CD4-positive, CD25-positive, alpha-beta regulatory T cell (primary cell): ENCODE results near the gene LCMT2. TPM values are rescaled to one million over a fixed set of nuclear protein-coding genes. Genes with fewer than 3 reads are reported as not detected.

Experiments
- ATAC-seq, 2 donors: fragments of 150-1000 bp; cut with Tn5 transposase; one replicate each; pipeline ENCODE4 v1.10.0; 2021; ENCODE audit warnings: low read depth in 2 of 2, moderate number of reproducible peaks in 2 of 2, moderate library complexity in 1 of 2
- DNase-seq, 3 donors: peaks; one replicate each; pipeline versions ENCODE4 v3.0.0 to v3.0.0-alpha.2; 2012 to 2022; ENCODE audit warnings: mixed read lengths in 1 of 3
- H3K27ac ChIP-seq: one replicate; pipeline ENCODE4 v1.7.0; 2013; ENCODE audit warnings: mild to moderate bottlenecking, low read length; ENCODE audit not compliant: insufficient read depth, poor library complexity, severe bottlenecking
- H3K27me3 ChIP-seq: one replicate; pipeline ENCODE4 v1.7.0; 2013; ENCODE audit warnings: low read length; ENCODE audit not compliant: control insufficient read depth, insufficient read depth
- H3K36me3 ChIP-seq: one replicate; pipeline ENCODE4 v1.7.0; 2013; ENCODE audit warnings: mild to moderate bottlenecking, low read length, moderate library complexity; ENCODE audit not compliant: control insufficient read depth, insufficient read depth
- H3K4me1 ChIP-seq: 2 replicates; pipeline ENCODE4 v1.7.0; 2013; ENCODE audit warnings: mild to moderate bottlenecking, low read length; ENCODE audit not compliant: insufficient read depth, control insufficient read depth, poor library complexity, severe bottlenecking
- H3K4me3 ChIP-seq: one replicate; pipeline ENCODE4 v1.7.0; 2013; ENCODE audit warnings: low read depth, mild to moderate bottlenecking, low read length, moderate library complexity
- H3K9me3 ChIP-seq, 2 experiments: 1 replicate in 1 of 2; 2 replicates in 1 of 2; pipeline ENCODE4 v1.7.0; 2013; ENCODE audit warnings: low read length in 2 of 2, mild to moderate bottlenecking in 1 of 2, moderate library complexity in 1 of 2; ENCODE audit not compliant: control insufficient read depth in 2 of 2
- H3K27ac Mint-ChIP-seq, 3 donors: one replicate each; pipeline ENCODE4 v1.8.0; 2020 to 2022; ENCODE audit warnings: mild to moderate bottlenecking in 3 of 3, mixed read lengths in 3 of 3, moderate library complexity in 2 of 3
- H3K27me3 Mint-ChIP-seq: one replicate; pipeline ENCODE4 v1.8.0; 2022; ENCODE audit warnings: mild to moderate bottlenecking, mixed read lengths
- H3K36me3 Mint-ChIP-seq: one replicate; pipeline ENCODE4 v1.8.0; 2020; ENCODE audit warnings: mixed read lengths
- H3K4me1 Mint-ChIP-seq, 4 donors: one replicate each; pipeline ENCODE4 v1.8.0; 2020 to 2022; ENCODE audit warnings: mixed read lengths in 4 of 4, mild to moderate bottlenecking in 1 of 4
- H3K4me3 Mint-ChIP-seq, 4 donors: one replicate each; pipeline ENCODE4 v1.8.0; 2020 to 2022; ENCODE audit warnings: mild to moderate bottlenecking in 4 of 4, mixed read lengths in 4 of 4, moderate library complexity in 3 of 4
- H3K9me3 Mint-ChIP-seq, 7 donors: one replicate each; pipeline ENCODE4 v1.8.0; 2020 to 2022; ENCODE audit warnings: mixed read lengths in 7 of 7, mild to moderate bottlenecking in 3 of 7, moderate library complexity in 2 of 7
- polyA plus RNA-seq, 4 donors: library from polyadenylated mRNA; unstranded; fragments of 300-500 nt; fragmentation: Illumina TruSeq; gene quantifications; one replicate each; pipeline ENCODE4 v1.2.3, GENCODE V29; 2021
- total RNA-seq: library from RNA; stranded (reverse); gene quantifications from one replicate; pipeline ENCODE4 v1.2.3, GENCODE V29; 2022

Gene LCMT2
- total and polyA plus RNA-seq, 5 donors from 2014 or later: 2.9 to 9.9 (median 4.0) TPM

- H3K4me1 ChIP-seq: peaks cover 18% of the 10 kb centered on the region
- Mint-ChIP-seq H3K27ac (no peak overlapping the region), H3K4me3 (peak overlapping the region in 2 of 4 donors; percentile 32 to 43), H3K9me3 (no peaks in the 10 kb centered on the region), H3K4me1 (peaks cover 20 to 34% (median 23%) of the 10 kb centered on the region in 4 donors), H3K36me3 (no peaks in the 10 kb centered on the region), H3K27me3 (peaks cover 6% of the 10 kb centered on the region)
- no peaks in the 10 kb centered on the region for H3K9me3 ChIP-seq
- no peak overlapping the region for H3K4me3 ChIP-seq
- no peaks in the 10 kb centered on the region for H3K27me3 ChIP-seq
- peaks cover 3% of the 10 kb centered on the region for H3K36me3 ChIP-seq
- no peak for DNase-seq
- H3K27ac ChIP-seq: no peak overlapping the region
- no peak for ATAC-seq
These were observed 5.2 kb downstream of the LCMT2 start for GRCh38 chr15:43325039-43325684.

GRCh38 chr15:43318990-43319771, 11.2 kb downstream of the LCMT2 start:
- peaks cover 0 to 2% (median 0%) of the 10 kb centered on the region in 4 donors for H3K4me1 Mint-ChIP-seq
- Histone ChIP-seq H3K9me3 (no peaks in the 10 kb centered on the region), H3K36me3 (no peaks in the 10 kb centered on the region), H3K4me1 (no peaks in the 10 kb centered on the region), H3K27ac (no peak overlapping the region), H3K4me3 (no peak overlapping the region), H3K27me3 (peaks cover 17% of the 10 kb centered on the region)
- H3K27me3 Mint-ChIP-seq: peaks cover 29% of the 10 kb centered on the region
- no peak overlapping the region for H3K4me3 Mint-ChIP-seq
- no peaks in the 10 kb centered on the region for H3K36me3 Mint-ChIP-seq
- H3K9me3 Mint-ChIP-seq: no peaks in the 10 kb centered on the region
- ATAC-seq: no peak
- peak overlapping the region in 1 of 3 donors; percentile 38 for H3K27ac Mint-ChIP-seq
- no peak for DNase-seq

- no peaks in the 10 kb centered on the region for H3K9me3 Mint-ChIP-seq
- no peak for DNase-seq
These were observed 12.7 kb downstream of the LCMT2 start for GRCh38 chr15:43317566-43318184.

GRCh38 chr15:43316971-43317346, 13.4 kb downstream of the LCMT2 start:
- H3K9me3 Mint-ChIP-seq: no peaks in the 10 kb centered on the region
- Histone ChIP-seq H3K4me1 (no peaks in the 10 kb centered on the region), H3K36me3 (no peaks in the 10 kb centered on the region), H3K9me3 (no peaks in the 10 kb centered on the region), H3K4me3 (no peak overlapping the region), H3K27me3 (peaks cover 17% of the 10 kb centered on the region), H3K27ac (no peak overlapping the region)
- no peaks in the 10 kb centered on the region for H3K4me1 Mint-ChIP-seq
- no peak for DNase-seq
- H3K27me3 Mint-ChIP-seq: peaks cover 44% of the 10 kb centered on the region
- no peak for ATAC-seq
- H3K4me3 Mint-ChIP-seq: no peak overlapping the region
- H3K27ac Mint-ChIP-seq: no peak overlapping the region
- no peaks in the 10 kb centered on the region for H3K36me3 Mint-ChIP-seq

More at GRCh38 chr15:43317566-43318184, 12.7 kb downstream of the LCMT2 start:
- Histone ChIP-seq H3K9me3 (no peaks in the 10 kb centered on the region), H3K27ac (no peak overlapping the region), H3K4me3 (no peak overlapping the region), H3K36me3 (no peaks in the 10 kb centered on the region), H3K4me1 (no peaks in the 10 kb centered on the region), H3K27me3 (peaks cover 17% of the 10 kb centered on the region)
- Mint-ChIP-seq H3K4me1 (no peaks in the 10 kb centered on the region), H3K27ac (no peak overlapping the region), H3K4me3 (no peak overlapping the region), H3K27me3 (peaks cover 38% of the 10 kb centered on the region), H3K36me3 (no peaks in the 10 kb centered on the region)
- ATAC-seq: no peak

GRCh38 chr15:43316016-43316970, 14.1 kb downstream of the LCMT2 start:
- Histone ChIP-seq H3K36me3 (no peaks in the 10 kb centered on the region), H3K4me1 (no peaks in the 10 kb centered on the region)
- H3K36me3 Mint-ChIP-seq: no peaks in the 10 kb centered on the region

GRCh38 chr15:43314171-43314570, 16.2 kb downstream of the LCMT2 start:
- no peaks in the 10 kb centered on the region for H3K9me3 Mint-ChIP-seq
- peaks cover 49% of the 10 kb centered on the region for H3K27me3 Mint-ChIP-seq
- no peak overlapping the region for H3K4me3 Mint-ChIP-seq

More at GRCh38 chr15:43316016-43316970, 14.1 kb downstream of the LCMT2 start:
- ATAC-seq: no peak
- Histone ChIP-seq H3K27ac (no peak overlapping the region), H3K27me3 (peaks cover 19% of the 10 kb centered on the region), H3K9me3 (no peaks in the 10 kb centered on the region), H3K4me3 (no peak overlapping the region)
- no peak overlapping the region for H3K4me3 Mint-ChIP-seq
- no peak for DNase-seq
- no peaks in the 10 kb centered on the region for H3K4me1 Mint-ChIP-seq
- no peak overlapping the region for H3K27ac Mint-ChIP-seq
- H3K9me3 Mint-ChIP-seq: no peaks in the 10 kb centered on the region
- H3K27me3 Mint-ChIP-seq: peaks cover 49% of the 10 kb centered on the region

GRCh38 chr15:43312378-43312777, 18.0 kb downstream of the LCMT2 start:
- H3K9me3 ChIP-seq: no peaks in the 10 kb centered on the region
- ATAC-seq: no peak
- no peaks in the 10 kb centered on the region for H3K4me1 ChIP-seq
- H3K36me3 Mint-ChIP-seq: no peaks in the 10 kb centered on the region
- H3K36me3 ChIP-seq: no peaks in the 10 kb centered on the region
- no peaks in the 10 kb centered on the region for H3K4me1 Mint-ChIP-seq
- no peak overlapping the region for H3K27ac Mint-ChIP-seq
- H3K4me3 Mint-ChIP-seq: peak overlapping the region in 1 of 4 donors; percentile 44
- peaks cover 52% of the 10 kb centered on the region for H3K27me3 Mint-ChIP-seq
- peaks cover 27% of the 10 kb centered on the region for H3K27me3 ChIP-seq
- no peak overlapping the region for H3K27ac ChIP-seq
- H3K9me3 Mint-ChIP-seq: no peaks in the 10 kb centered on the region
- no peak overlapping the region for H3K4me3 ChIP-seq
- no peak for DNase-seq

More at GRCh38 chr15:43314171-43314570, 16.2 kb downstream of the LCMT2 start:
- Mint-ChIP-seq H3K36me3 (no peaks in the 10 kb centered on the region), H3K4me1 (no peaks in the 10 kb centered on the region), H3K27ac (no peak overlapping the region)
- ATAC-seq (no peak), DNase-seq (no peak)
- no peak overlapping the region for H3K27ac ChIP-seq
- H3K4me1 ChIP-seq: no peaks in the 10 kb centered on the region
- H3K9me3 ChIP-seq: no peaks in the 10 kb centered on the region
- no peaks in the 10 kb centered on the region for H3K36me3 ChIP-seq
- peaks cover 27% of the 10 kb centered on the region for H3K27me3 ChIP-seq
- no peak overlapping the region for H3K4me3 ChIP-seq
